Astrocyte (in vitro differentiated cells and primary cell): ENCODE measurements around the gene TEX52.

Experiments used
- CTCF ChIP-seq: IDR thresholded peaks from 2 replicates; pipeline ENCODE4 v1.5.1; 2011; ENCODE audit warnings: low read depth, mild to moderate bottlenecking, inconsistent platforms, low read length, moderate library complexity; ENCODE audit not compliant: insufficient read depth
- EZH2 ChIP-seq: IDR thresholded peaks from 2 replicates; pipeline ENCODE4 v1.6.1; 2012; ENCODE audit warnings: mild to moderate bottlenecking, low read length, inconsistent platforms; ENCODE audit not compliant: insufficient read depth

GRCh38 chr12:2824541-2824940, 32.3 kb downstream of the TEX52 start:
- TF ChIP-seq EZH2 (no peak), CTCF (no peak)
